ENCODE measurements around the gene SNX1.

Gene SNX1

GRCh38 chr15:64090527-64090926, 5.3 kb upstream of the SNX1 start:
- TF ChIP-seq, protein P1, sequence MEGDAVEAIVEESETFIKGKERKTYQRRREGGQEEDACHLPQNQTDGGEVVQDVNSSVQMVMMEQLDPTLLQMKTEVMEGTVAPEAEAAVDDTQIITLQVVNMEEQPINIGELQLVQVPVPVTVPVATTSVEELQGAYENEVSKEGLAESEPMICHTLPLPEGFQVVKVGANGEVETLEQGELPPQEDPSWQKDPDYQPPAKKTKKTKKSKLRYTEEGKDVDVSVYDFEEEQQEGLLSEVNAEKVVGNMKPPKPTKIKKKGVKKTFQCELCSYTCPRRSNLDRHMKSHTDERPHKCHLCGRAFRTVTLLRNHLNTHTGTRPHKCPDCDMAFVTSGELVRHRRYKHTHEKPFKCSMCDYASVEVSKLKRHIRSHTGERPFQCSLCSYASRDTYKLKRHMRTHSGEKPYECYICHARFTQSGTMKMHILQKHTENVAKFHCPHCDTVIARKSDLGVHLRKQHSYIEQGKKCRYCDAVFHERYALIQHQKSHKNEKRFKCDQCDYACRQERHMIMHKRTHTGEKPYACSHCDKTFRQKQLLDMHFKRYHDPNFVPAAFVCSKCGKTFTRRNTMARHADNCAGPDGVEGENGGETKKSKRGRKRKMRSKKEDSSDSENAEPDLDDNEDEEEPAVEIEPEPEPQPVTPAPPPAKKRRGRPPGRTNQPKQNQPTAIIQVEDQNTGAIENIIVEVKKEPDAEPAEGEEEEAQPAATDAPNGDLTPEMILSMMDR (conservative IDR thresholded peaks at IDR 0.05) = no peak
- no peak for TF ChIP-seq ZFX (IDR thresholded peaks at IDR 0.05)
- no peak overlapping the region for H3K27ac ChIP-seq

DNA sequence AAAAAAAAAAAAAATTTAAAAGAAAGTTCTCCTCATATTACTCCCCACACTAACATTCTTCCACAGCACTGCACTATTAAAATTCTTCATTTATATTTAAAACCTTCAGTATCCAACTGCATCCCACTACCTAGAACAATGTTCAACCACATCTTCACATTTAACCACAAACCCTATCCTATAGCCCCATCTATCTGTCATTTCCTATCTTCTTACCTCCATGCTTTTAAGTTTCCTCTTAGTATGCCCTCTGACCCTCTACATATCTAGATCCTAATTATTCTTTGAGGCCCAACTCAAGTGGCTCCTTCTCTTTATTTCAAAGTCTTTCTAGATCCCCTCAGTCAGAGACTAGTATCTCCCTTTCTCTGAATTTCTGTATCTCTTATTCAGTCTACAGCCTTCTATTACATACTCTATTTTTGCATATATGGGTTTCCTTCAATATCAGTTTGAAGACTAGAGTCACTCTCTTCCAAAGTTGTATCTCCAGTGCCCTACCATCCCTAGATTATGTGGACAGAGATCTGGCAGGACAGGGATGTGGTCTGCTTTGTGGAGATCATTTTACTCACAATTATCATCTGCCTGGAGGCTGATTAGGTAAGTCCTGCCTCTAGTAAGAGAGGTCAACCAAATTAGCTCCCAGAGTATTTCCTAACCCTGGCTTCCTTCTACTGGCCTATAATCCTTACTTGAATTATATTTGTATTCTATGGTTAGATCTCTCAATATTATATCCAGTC, 3.5 kb upstream of the SNX1 start:
- peak overlapping the region; percentile 86; the same call in 1 of the 2 replicates for H3K27ac ChIP-seq

DNA sequence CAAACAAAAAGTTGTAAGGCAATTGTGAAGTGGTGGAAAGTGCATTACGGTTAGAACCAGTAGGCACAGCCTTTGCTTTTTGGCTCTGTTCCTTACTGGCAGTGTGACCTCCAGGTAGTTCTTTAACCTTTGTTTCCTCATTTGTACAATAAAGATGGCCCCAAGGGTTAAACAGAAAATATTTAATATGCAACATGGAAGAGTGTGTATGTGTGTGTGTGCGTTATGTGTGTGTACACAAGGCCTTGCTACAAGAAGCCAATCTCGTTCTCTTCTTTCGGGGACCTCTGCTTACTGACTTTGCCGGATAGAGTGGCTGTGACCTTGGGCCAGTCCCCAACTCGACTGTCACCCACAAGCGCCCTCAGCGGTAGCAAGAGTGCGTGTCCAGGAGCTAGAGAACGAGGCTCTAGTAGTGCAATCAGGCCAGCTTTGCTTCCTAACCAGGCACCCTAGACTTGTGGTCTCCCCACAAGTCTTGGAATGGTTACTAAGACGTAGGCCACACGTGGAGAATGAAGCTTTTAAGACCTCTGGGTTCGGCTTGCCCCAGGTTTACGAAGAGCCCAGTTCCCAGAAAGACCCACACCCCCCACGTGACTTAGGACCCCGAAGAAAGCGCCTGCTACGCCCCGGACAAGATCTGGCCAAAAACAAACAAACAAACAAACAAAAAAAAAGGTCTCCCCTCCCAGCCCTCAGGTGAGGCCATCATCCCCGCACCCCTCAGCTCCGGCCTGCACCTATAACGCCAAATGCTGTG, 2.7 kb upstream of the SNX1 start:
- TF ChIP-seq, protein P1 (conservative IDR thresholded peaks at IDR 0.05) = no peak
- TF ChIP-seq ZFX (IDR thresholded peaks at IDR 0.05) = peak; percentile 65
- H3K27ac ChIP-seq = peak overlapping the region; percentile 86

More for the DNA sequence above, 3.5 kb upstream of the SNX1 start:
- TF ChIP-seq, protein P1 (conservative IDR thresholded peaks at IDR 0.05) = no peak; the same call in 1 of the 2 replicates
- no peak for TF ChIP-seq ZFX (IDR thresholded peaks at IDR 0.05)

DNA sequence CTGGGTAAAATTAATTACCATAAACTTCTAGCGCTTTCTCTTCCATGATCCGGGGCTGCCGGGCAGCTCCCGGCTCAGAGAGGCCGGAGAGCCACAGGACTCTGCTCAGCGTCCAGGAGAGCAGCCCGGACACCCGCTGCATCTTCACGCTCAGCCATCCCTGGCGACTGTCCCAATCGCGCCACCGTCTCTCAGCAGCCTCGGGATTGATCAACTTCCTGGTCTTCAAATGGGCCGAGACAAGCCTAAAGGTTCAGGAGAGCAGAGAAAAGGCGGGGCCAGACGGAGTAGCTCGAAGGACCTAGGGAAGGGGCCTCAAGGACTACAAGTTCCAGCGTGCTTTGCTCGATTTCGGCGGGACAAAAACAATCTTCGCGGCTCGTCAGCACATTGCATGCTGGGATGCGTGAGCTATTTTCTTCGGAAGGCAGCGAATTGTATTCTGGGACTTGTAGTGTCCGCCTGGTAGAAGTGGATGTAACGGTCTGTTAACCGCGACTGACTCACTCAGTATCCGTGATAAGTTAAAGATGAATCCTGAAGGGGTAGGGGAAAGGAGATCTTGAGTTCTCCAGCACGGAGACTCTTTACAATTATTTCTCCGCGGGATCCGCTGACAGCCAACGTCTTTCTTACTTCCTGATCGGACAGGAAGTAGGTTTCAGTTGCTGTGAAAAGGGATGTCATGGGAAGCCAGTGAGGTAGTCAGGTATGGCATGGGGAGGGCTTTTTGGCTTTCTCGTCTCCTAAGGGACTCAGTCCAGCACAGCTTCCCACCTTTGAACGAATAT, 2.0 kb upstream of the SNX1 start, which contains the start of gene CIAO2A:
Gene CIAO2A (minus strand): TSS at position 212 of the 791 bp plus-strand sequence. CDS start 70 bp downstream, at position 142.
- peak within 1 kb of the TSS; percentile 86 for H3K27ac ChIP-seq
- 0 out of 2 replicates have a peak, but pooled peaks have one; percentile 19 for TF ChIP-seq ZFX (IDR thresholded peaks at IDR 0.05)
- TF ChIP-seq, protein P1 (conservative IDR thresholded peaks at IDR 0.05) = no peak

GRCh38 chr15:64095431-64095794, 369 bp upstream of the SNX1 start:
- TF ChIP-seq, protein P1 (conservative IDR thresholded peaks at IDR 0.05) = no peak
- TF ChIP-seq ZFX (IDR thresholded peaks at IDR 0.05) = no peak
- peak overlapping the region; percentile 86 for H3K27ac ChIP-seq

- TF ChIP-seq, protein P1 (conservative IDR thresholded peaks at IDR 0.05) = peak; percentile 35
- no peak for TF ChIP-seq ZFX (IDR thresholded peaks at IDR 0.05)
- H3K27ac ChIP-seq = peak overlapping the region; percentile 86
These were observed 1.0 kb downstream of the SNX1 start for GRCh38 chr15:64096668-64097384.

Measured in C4-2B (cell line).